HG03432 (cell line): ENCODE data around the gene MYLK3.
A peak's percentile ranks its signal among the peaks of the same experiment; 100 is the strongest.
"Not testable (repeated sequence)": the region's sequence is repeated elsewhere in the genome, so short reads cannot be mapped to it uniquely, and the experiment has no call there.

Experiments
- ATAC-seq: cut with Tn5 transposase; IDR thresholded peaks from one replicate; pipeline ENCODE4 v1.9.1; 2021; ENCODE audit warnings: mild to moderate bottlenecking, moderate library complexity; ENCODE audit not compliant: unreplicated experiment

MYLK3 gene

DNA sequence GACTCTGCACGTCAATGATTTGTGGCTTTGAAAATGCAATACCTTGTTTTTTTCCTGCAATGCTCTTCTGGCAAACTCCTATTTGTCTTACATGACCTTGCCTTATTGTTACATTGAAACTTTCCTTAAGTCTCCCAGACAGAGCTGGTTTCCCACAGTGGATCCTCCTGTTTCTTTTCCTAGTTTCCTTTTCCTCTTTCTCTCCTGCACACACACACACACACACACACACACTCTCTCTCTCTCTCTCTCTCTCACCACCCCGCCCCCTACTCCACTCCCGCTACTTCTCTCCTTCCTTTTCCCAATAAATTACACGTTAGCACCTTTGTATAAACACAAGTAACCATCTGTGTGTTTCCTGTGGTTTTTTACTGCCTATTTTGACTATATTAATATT is 56.4 kb downstream of the MYLK3 start:
- ATAC-seq: no peak

GRCh38 chr16:46690281-46691178 is 57.6 kb downstream of the MYLK3 start:
- ATAC-seq: no peak

- peak; percentile 77 for ATAC-seq
Observed at GRCh38 chr16:46689365-46690280, 58.5 kb downstream of the MYLK3 start, which contains the start of gene ORC6. Gene ORC6 (plus strand): TSS chr16:46689659. CDS start chr16:46689706, 47 bp downstream.

GRCh38 chr16:46688654-46689364 is 59.3 kb downstream of the MYLK3 start, which contains the start of gene VPS35:
Gene VPS35 (minus strand): TSS chr16:46689178. CDS start chr16:46689133, 45 bp downstream.
- peak; percentile 83 for ATAC-seq

DNA sequence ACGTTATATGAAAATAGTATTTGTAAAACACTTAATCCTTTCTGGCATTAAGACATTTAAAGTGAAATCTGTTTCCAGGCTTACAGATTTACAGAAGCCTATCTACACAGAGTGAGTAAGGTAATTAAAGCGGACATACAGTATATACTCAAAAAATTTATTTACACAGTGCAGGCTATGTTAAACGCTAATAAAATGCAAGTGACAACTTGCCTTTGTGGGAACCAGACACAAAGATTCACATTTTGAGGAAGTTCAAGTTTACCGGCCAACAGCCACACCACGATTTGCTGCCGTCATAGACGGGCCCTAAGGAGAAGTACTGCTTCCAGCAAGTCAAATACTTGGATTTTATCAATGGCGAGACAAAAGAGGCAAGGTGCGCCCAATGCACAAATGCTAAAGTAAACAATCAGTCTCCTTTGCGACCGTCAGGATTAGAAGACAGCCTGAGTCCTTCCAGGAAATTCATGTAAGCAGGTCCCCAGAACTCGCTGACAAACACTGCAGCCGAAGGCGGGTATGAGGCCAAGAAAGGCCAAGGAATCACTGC is 60.0 kb downstream of the MYLK3 start:
- no peak for ATAC-seq

DNA sequence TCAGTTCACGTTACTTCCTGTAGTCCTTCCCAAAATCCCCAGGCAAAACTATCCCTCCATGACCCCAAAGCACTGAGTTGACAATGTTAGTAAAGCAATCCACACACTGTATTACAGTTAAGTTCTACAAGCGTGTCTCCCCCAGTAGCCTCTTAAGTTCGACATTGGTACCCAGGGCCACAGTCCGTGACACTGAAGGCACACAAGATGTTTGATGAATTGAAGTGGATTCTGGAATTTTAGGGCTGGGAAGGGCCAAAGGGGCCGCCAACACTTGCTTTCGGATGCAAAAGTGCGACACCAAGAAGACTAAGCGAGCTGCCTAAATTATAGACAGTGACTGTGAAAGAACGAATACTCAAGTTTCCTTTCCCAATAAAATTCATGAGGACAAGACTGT is 60.7 kb downstream of the MYLK3 start:
- no peak for ATAC-seq

DNA sequence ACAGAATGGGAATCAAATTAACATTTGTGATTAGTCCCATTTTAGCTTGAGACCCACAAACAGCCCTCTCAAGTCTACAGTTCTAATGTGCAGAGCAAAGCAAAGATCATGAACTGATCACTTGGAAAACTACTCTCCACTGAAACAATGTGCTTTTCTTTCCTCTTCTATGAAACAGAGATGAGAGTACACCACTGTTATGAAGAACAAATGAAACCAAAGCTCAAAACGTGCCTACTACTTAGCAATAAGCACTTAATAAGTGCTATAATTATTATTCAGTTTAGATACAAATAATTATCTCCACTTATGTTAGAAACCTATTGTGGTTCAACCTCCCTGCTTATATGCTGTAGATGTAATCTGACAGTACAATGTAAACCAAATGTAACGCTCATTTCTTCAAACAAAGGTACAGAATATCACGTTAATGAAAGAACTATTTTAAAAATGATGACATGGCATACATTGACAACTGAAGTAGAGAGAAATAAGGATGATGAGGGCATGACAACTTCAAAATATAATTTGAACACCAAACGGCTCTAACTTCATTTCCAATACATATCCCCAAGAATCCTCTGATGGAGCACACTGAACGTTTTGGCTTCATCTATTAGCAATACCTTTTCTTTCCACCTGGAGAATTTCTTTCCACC is 61.2 kb downstream of the MYLK3 start:
- ATAC-seq: no peak

GRCh38 chr16:46681867-46682266 is 66.3 kb downstream of the MYLK3 start:
- ATAC-seq: not testable (repeated sequence)

- not testable (repeated sequence) for ATAC-seq
Observed at GRCh38 chr16:46677943-46678342, 70.2 kb downstream of the MYLK3 start.

- ATAC-seq: peak; percentile 87
Observed at GRCh38 chr16:46673320-46674013, 74.7 kb downstream of the MYLK3 start.

- ATAC-seq: no peak
Observed at GRCh38 chr16:46662123-46662522, 86.0 kb downstream of the MYLK3 start.

- peak; percentile 95 for ATAC-seq
Observed at GRCh38 chr16:46658925-46659324, 89.2 kb downstream of the MYLK3 start.
